Measurements from ENCODE around the gene CAPZB.

CAPZB gene

GRCh38 chr1:19311503-19311930 lies 173.8 kb downstream of the CAPZB start:
- Histone ChIP-seq H3K27me3 (ENCODE audit: insufficient read depth, low read depth, severe bottlenecking) (no peaks in the 10 kb centered on the region), H3K9me3 (ENCODE audit: severe bottlenecking) (no peaks in the 10 kb centered on the region), H3K36me3 (peaks cover 44% of the 10 kb centered on the region), H3K4me3 (ENCODE audit: low read depth, low read length) (peak overlapping the region; percentile 86), H3K27ac (peak overlapping the region; percentile 89)
- peak; percentile 29 for DNase-seq
- no peak for TF ChIP-seq CTCF (IDR thresholded peaks at IDR 0.05; ENCODE audit: low read depth, low read length)

GRCh38 chr1:19310720-19311502 lies 174.4 kb downstream of the CAPZB start:
- Histone ChIP-seq H3K36me3 (peaks cover 51% of the 10 kb centered on the region), H3K27me3 (ENCODE audit: insufficient read depth, low read depth, severe bottlenecking) (no peaks in the 10 kb centered on the region), H3K4me3 (ENCODE audit: low read depth, low read length) (peak overlapping the region; percentile 86), H3K9me3 (ENCODE audit: severe bottlenecking) (no peaks in the 10 kb centered on the region), H3K27ac (peak overlapping the region; percentile 89; the same call in 1 of the 2 replicates)
- TF ChIP-seq CTCF (IDR thresholded peaks at IDR 0.05; ENCODE audit: low read depth, low read length): no peak
- DNase-seq: no peak

GRCh38 chr1:19310061-19310460 lies 175.3 kb downstream of the CAPZB start:
- no peaks in the 10 kb centered on the region for H3K9me3 ChIP-seq (ENCODE audit: severe bottlenecking)
- H3K27ac ChIP-seq: no peak overlapping the region
- H3K4me3 ChIP-seq (ENCODE audit: low read depth, low read length): no peak overlapping the region
- TF ChIP-seq CTCF (IDR thresholded peaks at IDR 0.05; ENCODE audit: low read depth, low read length): no peak
- no peaks in the 10 kb centered on the region for H3K27me3 ChIP-seq (ENCODE audit: insufficient read depth, low read depth, severe bottlenecking)
- no peak for DNase-seq
- peaks cover 59% of the 10 kb centered on the region for H3K36me3 ChIP-seq

GRCh38 chr1:19309123-19309813 lies 176.1 kb downstream of the CAPZB start:
- Histone ChIP-seq H3K27me3 (ENCODE audit: insufficient read depth, low read depth, severe bottlenecking) (no peaks in the 10 kb centered on the region), H3K27ac (no peak overlapping the region), H3K9me3 (ENCODE audit: severe bottlenecking) (no peaks in the 10 kb centered on the region), H3K4me3 (ENCODE audit: low read depth, low read length) (no peak overlapping the region), H3K36me3 (peaks cover 67% of the 10 kb centered on the region)
- no peak for TF ChIP-seq CTCF (IDR thresholded peaks at IDR 0.05; ENCODE audit: low read depth, low read length)
- no peak for DNase-seq

GRCh38 chr1:19308509-19308907 lies 176.8 kb downstream of the CAPZB start:
- no peak overlapping the region for H3K4me3 ChIP-seq (ENCODE audit: low read depth, low read length)
- H3K27me3 ChIP-seq (ENCODE audit: insufficient read depth, low read depth, severe bottlenecking): no peaks in the 10 kb centered on the region
- DNase-seq: no peak
- TF ChIP-seq CTCF (IDR thresholded peaks at IDR 0.05; ENCODE audit: low read depth, low read length): no peak
- peaks cover 69% of the 10 kb centered on the region for H3K36me3 ChIP-seq
- no peak overlapping the region for H3K27ac ChIP-seq
- no peaks in the 10 kb centered on the region for H3K9me3 ChIP-seq (ENCODE audit: severe bottlenecking)

Measured in WERI-Rb-1 (cell line).